HG02678 (cell line): ENCODE data around the gene TSPYL1.

ENCODE experiments used
- ATAC-seq: cut with Tn5 transposase; IDR thresholded peaks from one replicate; pipeline ENCODE4 v1.9.1; 2021; ENCODE audit warnings: mild to moderate bottlenecking, moderate library complexity; ENCODE audit not compliant: unreplicated experiment

The TSPYL1 gene

DNA sequence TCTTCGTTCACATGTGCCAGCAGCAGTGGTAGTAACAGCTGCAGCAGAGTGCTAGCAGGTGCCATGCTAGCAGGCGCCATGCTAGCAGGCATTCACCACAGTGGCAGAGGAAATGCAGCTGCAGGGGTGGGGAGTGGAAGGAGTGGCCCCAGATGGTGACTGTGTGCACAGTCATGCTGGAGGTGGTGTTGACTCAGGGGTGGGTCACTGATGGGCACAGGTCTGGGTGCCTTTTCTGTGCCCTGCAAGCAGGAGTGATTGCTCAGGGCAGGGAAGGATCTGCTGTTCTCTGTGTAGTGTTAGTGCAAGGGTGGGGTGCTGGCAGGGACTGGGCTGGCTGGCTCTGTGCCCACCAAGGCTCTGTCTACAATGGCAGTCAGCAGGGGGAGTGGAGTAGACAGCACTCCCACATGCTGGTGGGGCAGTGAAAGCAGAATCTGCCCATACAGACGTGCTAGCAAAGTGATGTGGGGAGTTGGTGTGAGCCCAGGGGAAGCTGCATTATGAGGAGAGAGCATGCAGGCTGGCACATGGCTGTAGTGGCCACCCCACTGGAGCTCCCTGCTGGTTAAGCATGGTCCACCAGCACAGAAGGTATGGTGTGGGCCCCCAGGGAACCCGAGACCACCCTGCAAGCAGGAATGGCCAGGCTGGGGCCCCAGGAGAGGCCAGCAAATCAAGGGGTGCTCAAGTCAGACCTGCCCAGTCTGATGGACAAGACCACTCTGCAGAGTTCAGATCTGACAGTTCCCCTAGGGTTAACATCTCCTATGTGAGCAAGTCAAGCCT, 14.5 kb downstream of the TSPYL1 start:
- ATAC-seq = no peak

DNA sequence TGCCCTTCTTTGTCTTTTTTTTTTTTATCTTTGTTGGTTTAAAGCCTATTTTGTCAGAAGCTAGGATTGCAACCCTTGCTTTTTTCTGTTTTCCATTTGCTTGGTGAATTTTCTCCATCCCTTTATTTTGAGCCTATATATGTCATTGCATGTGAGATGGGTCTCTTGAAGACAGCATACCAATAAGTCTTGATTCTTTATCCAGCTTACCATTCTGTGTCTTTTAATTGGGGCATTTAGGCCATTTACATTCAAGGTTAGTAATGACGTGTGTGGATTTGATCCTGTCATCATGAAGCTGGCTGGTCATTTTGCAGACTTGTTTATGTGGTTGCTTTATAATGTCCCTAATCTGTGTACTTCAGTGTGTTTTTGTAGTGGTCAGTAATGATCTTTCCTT, 16.4 kb downstream of the TSPYL1 start:
- no peak for ATAC-seq

DNA sequence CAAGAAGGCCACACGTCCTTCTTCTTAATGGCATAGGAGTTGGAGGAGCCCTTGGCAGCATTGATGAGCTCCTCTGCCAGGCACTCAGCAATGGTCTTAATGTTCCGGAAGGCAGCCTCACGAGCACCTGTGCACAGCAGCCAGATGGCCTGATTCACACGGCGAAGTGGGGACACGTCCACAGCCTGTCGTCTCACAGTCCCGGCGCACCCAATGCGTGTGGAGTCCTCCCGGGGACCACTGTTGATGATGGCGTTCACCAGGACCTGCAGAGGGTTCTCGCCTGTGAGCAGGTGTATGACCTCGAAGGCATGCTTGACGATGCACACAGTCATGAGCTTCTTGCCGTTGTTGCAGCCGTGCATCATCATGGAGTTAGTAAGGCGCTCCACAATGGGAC, 21.2 kb downstream of the TSPYL1 start:
- ATAC-seq = no peak

DNA sequence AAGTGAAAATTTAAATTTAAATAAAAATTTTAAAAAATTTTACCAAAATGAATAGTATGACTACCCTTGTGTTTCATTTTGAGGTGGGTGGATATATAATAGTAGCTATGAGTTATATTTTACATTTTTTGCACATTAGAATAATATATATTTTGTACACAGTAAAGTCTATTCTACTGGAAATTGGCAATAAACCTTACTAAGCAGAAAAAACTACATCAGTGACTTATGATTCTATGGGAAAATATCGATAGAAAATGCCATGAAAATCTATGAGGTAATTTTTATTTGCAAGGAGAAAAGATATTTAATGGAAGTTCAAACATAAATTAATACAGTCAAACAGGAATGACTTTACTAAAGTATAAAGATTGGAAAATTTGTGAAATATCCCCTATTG, 23.0 kb downstream of the TSPYL1 start:
- ATAC-seq = no peak

DNA sequence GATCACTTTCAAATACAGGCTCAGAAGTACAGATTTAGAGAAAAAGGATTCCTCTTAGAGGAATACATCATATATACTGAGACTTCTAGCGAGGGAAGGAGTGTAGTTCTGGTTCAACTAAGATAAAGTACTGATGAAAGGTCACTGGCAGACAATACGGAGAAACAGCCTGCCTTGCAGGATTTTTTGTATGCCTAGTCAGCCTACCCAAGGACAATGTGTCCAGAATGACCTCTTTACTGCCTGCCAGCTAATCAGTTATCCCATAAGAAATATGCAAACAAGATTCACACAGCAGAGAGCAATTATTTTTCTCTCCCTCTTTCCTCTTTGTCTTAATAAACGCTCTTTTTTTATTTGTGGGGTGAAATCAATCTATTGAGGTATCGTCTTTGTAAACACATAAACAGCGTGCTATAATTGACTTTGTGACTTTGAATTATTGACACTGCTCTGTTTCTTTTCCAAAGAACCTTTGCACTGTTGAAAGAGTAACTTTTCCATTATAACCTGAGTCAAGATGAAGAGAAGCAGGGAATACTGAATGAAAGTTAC, 24.4 kb downstream of the TSPYL1 start:
- ATAC-seq = no peak

DNA sequence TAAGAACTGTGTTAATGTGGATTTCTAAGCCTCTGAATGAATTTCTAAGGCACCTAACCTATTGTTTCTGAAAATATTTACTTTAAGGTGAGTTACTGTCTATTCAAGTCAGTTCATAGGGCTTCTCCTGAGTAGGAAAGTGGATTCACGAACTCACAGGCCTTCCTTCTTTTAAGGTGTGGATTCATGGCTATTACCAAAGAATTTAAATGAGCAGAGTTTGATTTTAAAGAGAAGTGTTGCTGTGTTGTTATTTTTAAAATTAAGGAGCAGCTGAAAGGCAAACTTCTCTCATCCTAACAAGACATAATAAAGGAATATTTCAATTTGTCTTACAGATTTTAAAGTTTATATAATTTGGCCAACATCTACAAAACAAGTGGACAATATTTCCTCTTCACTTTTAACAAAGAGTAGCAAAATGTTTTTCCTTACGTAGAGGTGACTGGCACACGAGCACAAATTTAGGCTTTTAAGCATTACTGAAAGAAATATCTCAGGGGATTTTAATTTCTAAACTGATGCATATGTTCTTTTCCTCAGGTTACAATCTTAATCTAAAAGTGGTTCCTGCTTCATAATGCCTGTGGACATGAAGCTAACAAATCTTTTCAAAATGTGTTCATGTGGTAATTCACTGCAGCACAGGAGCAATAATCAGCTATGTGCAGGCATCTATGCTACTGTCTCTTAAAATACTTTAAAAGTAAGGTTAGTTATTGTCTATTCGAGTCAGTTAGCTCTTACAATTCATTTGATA, 25.3 kb downstream of the TSPYL1 start:
- peak; percentile 32 for ATAC-seq

DNA sequence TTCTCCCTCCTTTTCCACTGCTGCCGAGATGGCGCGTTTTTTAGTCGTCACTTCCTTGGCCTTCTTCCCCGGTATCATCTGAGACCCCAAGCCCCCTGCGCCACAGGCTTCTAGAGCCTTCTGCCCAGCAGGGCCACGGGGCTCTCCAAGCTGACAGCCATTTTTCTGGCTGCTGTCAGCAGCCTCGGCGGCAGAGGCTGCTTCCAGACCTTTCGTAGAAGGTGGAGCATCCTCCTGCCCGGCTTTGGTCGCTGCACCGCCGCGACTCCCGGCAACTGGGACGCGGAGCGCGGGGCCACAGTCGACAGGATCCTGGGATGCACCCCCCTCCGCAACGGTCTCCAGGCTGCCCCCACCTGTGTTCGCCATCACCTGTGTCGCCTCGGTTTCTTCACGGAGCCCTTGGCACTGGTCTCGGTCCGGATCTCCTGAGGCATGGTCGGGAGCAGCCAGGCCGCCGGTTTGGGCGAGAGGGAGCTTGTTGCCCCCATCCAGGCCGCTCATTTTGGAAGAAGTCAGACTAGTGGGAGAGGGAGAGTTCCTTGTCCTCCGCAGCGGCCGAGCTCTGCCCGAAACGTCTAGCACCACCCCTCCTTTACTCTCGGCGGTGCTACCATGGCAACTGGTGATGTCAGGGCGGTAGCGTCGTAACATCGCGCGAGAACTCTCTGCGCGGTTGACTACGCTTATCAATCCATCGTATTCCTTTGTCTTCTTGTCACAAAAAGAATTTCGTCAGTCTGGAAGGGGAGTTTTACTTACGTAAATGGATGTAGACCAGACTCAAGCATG, 26.0 kb downstream of the TSPYL1 start, which contains the start of gene TSPYL4:
TSS of gene TSPYL4 (minus strand) at position 571 of the 792 bp plus-strand sequence. CDS start at position 504, 67 bp downstream.
- peak; percentile 100 for ATAC-seq

DNA sequence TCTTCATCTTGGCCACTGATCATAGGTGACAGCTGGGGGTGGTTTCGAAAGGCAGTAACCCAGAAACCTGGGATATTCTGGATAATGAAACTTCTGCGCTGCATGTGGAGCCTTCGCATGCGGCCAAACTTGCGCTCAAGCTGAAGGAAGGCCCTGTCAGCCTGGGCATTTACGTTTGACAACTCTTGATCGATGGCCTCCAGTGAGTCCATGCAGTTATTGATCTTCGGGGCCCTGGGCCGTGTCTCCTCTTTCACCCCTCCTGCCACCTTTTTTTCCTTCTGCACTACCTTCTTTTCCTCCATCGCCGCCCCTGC, 26.6 kb downstream of the TSPYL1 start:
- ATAC-seq = no peak

DNA sequence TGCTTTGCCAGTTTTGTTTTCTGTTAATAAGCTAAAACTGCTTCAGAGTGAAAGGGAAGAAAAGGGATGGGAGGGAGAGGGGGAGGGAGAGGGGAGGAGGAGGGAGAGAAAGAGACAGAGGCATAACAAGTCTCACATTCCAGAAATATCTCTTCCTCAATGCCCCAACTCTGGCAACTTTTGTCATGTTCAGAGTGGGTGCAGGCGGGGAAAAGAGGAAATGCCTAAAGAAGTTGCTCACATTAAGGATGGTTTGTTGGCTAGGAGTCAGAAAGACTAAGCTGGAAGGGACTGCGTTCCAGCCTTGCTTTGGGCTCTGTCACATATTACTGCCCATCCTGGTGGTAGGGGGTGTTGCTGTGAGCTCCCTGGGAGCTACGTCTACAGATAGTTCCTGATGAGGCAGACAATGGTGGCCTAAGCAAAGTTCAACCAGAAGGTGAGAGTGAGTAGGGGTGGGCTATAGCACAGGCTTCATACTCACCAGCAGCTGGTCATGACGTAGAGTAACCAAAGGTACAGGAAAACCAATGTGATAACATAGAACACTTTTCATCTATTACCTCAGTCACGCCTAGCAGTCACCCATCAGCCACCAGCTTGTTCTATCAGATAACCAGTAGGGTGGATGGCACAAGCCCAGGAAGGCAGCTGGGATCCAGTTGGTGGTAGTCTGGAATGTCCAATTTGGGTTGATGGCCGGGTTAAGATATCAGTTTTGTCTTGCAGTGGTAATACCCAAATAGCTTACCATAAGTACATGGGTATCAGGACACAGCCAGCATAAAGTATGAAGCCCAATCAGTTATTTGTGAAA, 28.0 kb downstream of the TSPYL1 start:
- ATAC-seq = no peak

DNA sequence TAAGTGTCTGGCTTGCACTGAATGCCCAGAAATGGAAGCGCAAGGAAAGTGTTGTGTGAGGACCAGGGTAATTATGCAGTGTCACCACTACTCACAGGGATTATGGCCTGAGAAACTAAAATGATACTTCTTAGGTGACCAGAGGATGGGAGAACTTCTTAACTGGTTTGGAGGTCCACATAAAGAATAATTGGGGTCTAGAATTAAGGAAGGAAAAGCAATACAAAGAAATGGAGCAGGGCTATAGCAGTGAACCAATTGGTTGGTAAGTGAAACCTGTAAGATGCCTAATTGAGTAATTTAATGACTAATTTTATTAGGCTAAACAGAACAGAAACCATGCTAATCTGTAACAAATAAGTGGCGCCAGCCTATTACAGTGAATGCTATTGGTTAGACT, 31.2 kb downstream of the TSPYL1 start:
- no peak for ATAC-seq

DNA sequence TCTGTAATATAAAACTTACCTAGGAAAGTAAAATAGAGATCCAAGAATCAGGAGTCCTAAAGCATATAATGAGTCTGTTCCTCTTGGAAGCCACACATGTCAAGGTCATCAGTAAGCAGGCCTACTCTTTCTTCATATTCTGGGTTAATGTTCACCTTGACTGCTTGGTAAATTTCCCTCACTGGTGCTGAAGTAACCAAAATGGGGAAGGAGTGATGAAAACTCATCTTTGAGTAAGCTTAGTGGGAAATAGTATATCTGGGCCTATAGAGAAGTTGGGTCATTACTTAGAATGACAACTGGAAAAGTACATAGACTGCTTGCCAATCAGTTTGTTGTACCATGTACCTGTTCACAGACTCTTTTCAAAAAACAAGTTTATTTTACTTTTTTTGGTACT, 32.4 kb downstream of the TSPYL1 start:
- ATAC-seq = peak; percentile 45

DNA sequence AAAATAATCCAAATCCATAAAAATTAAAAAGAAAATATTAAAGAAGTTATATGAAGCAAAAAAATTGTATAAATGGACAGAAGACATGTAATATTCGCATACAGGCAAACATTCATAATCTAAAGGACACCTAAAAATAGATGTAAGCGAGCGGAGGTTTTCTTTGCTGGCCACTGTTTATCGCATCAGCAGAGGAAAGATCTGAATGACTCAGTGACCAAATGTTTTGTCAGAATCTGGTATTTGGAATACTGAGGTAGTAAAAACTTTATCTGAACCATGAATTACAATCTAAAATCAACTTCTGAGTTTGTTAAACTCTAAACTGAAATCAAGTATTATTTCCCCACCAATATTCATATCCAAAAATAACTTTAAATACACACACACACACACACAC, 33.6 kb downstream of the TSPYL1 start:
- ATAC-seq = no peak

DNA sequence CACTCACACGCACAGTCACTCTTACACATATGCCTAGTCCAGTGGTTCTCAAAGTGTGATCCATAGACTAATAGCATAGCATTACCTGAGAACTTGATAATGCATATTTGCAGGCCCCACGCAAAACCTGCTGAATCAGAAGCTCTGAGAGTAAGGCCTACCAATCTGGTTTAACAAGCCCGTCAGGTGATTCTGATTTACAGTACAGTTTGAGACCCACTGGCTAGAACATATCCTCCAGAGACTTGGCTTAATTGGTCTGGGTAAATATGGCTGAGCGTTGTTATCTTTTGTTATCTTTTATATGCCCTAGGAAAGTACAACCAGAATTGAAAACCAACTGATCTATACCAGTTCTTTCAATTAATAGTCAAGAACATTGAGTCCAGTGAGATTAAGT, 35.4 kb downstream of the TSPYL1 start:
- no peak for ATAC-seq

DNA sequence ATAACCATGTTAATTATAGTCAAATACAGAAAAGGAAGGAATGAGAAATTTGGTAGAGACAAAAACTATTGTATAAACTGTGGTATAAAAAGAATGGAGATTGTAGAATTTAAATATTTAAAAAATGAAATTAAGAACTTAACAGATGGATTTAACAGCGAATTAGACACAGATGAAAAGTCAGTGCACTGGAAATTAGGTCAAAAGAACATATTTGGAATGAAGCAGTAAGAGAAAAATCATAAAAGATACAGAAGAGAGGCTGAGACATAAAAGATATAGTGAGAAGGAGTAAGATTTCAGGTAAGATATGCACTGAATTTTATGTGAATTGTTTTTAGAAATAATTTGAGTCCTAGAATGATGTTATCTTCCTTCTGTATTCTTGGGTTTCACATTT, 39.9 kb downstream of the TSPYL1 start:
- ATAC-seq = no peak

DNA sequence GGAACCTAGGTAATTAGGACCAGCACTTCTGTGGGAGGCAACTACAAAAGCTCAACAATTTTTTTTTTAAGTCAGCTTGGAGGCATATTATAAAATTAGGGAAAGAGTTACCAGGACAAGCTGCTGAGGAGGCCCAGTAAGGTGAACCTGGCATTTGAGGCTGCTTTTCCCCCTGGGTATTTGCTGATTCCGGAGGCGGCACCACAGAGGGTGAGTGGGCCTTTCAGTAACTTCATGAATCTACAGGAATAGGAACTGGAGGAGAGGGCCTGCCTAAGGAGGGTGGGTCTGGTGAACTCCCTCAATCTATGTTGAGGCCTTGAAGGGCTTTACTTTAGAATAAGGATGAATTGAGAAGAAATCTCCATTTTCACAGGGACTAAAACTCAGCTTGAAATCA, 40.5 kb downstream of the TSPYL1 start:
- no peak for ATAC-seq

DNA sequence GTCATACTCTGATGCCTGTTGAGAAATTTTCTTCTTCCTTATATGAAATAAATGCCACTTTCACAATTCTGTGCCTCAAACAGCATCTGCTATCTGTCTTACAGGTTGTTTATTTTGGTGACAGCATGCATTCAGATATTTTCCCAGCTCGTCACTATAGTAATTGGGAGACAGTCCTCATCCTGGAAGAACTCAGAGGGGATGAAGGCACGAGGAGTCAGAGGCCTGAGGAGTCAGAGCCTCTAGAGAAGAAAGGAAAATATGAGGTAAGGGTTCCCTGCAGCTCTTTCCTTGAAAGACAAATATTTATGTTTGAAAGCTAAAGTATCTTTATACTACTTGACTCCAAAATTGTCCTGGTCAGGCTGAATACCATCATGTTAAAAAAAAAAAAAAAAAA, 41.6 kb downstream of the TSPYL1 start:
- no peak for ATAC-seq

DNA sequence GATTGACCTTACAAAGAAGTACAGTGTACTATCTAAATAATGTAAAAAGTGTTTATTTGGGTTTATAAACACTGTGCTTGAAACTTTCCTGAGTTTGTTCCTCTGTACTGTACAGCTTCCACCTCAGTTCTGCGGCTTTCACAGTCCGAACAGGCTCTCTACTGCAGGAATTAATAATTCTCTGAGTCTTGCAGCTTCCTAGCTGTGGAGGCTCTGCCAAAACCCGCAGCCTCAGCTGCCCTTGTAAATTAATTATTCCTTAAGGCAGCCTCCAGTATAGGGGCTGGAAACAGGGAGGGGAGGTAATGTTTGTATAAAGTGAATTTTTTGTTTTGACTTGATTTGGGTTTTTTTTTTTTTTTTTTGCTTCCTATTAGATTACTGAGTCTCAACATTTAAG, 45.0 kb downstream of the TSPYL1 start:
- no peak for ATAC-seq

DNA sequence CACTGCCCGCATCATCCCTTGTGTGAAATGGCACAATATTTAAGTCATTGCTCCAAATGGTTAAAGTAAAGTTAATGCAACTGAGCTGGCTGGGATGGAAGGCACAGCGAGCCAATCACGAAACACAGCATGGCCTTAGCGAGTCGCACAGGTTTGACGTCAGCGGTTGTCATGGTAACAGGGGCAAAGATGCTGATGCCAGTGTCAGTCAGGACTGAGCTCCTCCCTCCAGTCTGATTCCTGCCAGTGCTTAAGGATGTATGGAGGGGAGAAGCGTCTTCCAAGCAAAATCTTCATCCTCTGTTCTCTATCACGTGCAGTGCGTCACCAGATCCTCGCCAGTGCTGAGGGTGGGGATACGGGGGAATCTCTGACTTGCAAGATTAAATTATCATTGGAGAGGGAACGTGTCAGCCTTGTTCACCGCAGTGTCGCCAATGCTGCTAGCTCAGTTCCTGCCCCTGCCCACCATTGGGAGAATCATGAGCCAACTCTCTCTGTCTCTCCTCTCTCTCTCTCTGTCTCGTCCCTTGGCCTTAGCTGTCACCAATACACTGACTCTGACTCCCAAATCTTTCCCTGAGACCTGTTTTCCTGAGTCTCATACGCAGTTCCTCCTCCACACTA, 50.3 kb downstream of the TSPYL1 start:
- ATAC-seq = peak; percentile 98
